GM10266 (cell line): Measurements from ENCODE around the gene HMCN2.

Source experiments
- DNase-seq: peaks from one replicate; pipeline ENCODE4 v3.0.0; 2012; ENCODE audit errors: extremely low spot score
- TF ChIP-seq, protein P1 (sequence below): IDR thresholded peaks from 2 replicates; pipeline ENCODE4 v1.5.1; 2012; ENCODE audit warnings: mild to moderate bottlenecking, low read depth; ENCODE audit not compliant: control insufficient read depth, insufficient read depth; ENCODE audit errors: missing control alignments

The HMCN2 gene

DNA sequence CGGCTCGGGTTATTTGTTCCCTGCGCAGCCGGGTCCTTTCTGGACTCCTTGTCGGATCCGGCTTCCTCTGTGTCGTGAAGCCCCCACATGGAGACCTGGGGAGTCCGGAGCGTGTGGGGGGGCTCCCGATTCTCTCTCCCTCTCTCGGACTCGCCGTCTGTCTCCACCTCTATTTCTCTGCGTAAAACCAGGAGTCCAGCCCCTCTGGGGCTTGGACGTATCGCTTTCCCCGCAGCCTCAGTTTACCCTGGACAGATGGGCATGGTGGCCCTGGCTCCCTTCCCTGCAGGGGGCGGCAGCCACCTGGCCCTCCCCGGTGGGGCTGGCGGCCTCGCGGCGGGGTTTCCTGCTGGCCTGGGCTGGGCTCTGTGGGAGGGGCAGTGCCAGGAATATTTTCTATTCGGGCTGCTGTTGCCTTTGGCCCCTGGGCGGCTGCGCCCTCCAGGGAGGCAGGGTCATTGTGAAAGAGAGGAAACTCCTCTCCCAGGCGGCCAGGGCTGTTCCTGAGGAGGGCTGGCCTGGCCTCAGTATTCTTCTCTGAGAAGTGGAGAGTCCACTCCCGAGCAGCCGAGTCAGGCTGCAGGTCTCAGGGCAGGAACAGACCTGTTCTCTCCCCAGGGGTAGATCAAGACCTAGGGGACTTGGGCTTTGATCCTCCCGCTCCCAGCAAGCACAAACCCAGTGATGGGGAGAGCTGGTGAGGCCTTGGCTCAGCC, 179.9 kb downstream of the HMCN2 start:
- no peak for DNase-seq
- TF ChIP-seq, protein P1, sequence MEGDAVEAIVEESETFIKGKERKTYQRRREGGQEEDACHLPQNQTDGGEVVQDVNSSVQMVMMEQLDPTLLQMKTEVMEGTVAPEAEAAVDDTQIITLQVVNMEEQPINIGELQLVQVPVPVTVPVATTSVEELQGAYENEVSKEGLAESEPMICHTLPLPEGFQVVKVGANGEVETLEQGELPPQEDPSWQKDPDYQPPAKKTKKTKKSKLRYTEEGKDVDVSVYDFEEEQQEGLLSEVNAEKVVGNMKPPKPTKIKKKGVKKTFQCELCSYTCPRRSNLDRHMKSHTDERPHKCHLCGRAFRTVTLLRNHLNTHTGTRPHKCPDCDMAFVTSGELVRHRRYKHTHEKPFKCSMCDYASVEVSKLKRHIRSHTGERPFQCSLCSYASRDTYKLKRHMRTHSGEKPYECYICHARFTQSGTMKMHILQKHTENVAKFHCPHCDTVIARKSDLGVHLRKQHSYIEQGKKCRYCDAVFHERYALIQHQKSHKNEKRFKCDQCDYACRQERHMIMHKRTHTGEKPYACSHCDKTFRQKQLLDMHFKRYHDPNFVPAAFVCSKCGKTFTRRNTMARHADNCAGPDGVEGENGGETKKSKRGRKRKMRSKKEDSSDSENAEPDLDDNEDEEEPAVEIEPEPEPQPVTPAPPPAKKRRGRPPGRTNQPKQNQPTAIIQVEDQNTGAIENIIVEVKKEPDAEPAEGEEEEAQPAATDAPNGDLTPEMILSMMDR, result no peak

DNA sequence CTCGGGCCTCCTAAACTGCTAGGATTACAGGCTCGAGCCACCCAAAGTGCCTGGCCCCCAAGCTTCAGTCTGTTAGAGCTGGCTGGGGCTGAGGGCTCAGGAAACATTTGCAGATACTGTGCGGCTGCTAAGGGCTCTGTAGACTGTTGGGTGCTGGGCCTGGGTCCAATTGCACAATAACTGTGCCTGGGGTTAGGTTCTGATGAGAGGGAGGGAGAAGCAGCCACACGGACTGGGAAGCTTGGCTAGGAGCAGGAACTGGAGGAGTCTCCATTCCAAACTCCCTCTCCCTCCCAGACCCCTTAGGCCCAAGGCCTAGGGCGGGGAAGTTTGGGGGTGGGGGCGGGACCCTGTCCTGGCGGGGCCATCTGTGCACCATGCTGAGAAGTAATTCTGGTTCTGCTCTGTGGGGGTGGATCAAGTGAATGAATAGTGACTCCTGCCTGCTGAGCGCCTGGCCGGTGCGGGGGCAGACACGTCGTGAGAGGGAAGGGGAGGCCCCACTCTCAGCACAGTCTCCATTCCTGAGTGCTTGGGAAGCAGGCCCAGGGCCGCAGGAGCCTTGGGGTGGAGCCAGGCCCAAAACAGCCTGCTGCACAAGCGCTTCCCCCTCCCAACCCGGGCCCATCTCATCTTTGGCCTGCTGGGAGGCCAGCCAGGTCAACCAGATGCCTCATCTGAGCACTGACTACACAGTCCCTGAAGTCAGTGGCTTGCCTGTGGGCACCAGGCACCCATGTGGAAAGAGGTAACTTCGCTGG, 180.7 kb downstream of the HMCN2 start:
- TF ChIP-seq, protein P1, result no peak
- DNase-seq, result no peak

DNA sequence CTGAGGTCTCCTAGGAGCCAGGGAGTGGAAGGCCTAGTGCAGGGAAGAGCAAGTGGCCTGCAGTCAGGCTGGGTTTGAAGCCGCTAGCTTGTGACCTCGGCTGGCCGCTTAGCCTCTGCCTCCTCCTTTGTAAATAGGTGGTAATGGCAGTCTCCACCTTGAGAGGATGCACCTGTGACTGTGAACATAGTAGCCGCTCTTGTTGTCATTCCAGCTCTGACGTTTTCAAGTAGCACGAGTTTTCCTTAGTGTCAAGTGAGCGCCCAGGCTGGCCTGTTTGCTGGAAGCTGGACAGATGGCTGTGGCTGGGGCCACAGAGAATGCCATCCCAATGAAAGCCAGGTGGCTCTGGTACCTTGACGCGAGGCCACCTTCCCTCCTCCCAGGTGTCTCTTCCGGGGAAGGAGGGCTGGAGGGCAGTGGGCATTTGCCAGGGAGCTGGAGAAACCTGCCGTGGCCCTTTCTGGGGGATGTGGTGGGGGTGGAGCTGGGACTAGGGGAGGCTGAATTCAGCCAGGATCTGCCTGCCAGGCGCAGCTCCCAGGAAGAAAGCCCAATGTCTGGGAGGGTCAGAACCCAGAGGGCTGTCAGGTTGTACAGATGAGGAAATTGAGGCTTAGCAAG, 181.7 kb downstream of the HMCN2 start:
- TF ChIP-seq, protein P1, result no peak
- DNase-seq, result no peak

DNA sequence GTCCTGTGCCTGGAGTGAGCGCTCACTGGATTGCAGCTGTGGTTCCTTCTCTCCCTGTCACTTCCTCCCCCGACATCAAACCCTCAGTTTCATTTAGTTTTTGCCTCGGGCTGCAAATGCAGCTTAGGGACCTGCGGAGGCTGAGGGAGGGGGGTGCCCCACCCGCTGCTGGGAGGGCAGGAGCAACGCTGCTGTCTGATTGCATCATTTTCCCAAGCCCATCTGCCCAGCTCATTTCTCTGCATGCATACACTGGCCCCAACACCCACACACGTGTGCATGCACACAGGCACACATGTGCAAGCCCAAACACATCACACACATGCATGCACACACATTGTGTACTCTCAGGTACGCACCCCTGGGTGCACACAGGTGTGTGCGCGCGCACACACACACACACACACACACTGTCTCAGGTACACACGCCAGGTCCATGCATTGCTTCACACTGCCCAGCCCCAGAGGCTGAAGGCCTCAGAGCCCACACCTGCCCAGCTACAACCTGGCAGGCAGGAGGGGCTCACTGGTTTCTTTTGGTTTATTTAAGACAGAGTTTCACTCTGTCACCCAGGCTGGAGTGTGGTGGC, 182.6 kb downstream of the HMCN2 start:
- TF ChIP-seq, protein P1, result no peak
- DNase-seq, result no peak

DNA sequence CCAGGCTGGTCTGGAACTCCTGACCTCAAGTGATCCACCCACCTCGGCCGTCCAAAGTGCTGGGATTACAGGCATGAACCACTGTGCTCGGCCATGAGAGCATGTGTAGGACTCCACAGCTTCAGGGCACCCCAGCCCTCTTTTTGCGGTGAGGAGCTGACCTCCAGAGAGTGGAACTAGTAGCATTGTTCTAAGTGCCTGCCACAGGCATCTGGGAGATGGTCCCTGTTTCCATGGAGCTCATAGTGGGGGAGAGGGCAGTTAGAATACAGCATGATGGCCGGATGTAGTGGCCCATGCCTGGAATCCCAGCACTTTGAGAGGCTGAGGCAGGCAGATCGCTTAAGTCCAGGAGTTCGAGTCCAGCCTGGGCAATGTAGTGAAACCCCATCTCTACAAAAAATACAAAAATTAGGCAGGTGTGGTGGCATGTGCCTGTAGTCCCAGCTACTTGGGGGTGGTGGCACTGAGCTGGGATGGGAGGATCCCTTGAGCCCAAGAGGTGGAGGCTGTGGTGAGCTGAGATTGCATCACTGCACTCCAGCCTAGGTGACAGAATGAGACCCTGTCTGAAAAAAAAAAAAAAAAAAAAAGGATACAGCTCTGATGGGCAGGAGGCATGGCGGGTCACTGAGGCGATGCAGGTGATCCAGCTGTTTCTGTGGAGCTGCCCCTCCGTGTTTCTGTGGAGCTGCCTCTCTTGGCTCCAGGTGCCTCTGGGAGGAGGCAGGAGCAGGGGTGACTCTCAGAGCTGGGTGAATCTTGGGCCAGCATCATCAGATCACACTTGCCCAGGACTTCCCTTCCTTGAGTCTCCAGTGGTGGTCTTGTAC, 183.4 kb downstream of the HMCN2 start:
- no peak for DNase-seq
- TF ChIP-seq, protein P1, result no peak

DNA sequence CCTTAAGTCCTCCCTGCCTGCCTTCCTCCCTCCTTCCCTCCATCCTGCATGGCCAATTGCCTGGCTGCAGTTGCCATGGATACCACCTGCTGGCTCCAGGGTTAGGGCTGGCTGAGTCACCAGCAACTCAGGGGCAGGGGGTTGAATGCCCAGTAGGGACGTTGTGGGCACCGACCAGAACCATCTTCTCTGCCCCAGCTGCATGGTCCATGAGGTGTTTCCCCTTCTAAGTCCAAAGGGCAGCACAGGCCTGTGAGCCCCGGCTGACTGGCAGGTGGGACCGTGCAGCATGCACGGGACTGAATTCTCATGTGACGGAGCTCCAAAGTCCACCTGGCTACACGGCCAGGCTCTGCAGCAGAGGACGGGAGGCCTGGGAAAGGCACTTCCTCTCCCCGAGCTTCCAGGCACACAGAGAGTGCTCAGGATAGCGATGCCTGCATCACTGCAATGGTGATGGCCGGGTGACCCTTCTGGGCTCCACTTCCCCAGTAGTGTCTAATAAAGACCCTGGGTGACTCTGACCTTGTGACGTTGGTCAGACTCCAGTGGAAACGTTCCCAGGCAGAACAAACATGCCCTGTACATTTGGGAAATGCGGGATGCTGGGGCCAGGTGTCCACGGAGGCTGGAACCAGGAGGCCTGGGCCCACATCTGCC, 184.9 kb downstream of the HMCN2 start:
- TF ChIP-seq, protein P1, result no peak
- no peak for DNase-seq
